ENCODE measurements around the gene MIEF1.

The MIEF1 gene

DNA sequence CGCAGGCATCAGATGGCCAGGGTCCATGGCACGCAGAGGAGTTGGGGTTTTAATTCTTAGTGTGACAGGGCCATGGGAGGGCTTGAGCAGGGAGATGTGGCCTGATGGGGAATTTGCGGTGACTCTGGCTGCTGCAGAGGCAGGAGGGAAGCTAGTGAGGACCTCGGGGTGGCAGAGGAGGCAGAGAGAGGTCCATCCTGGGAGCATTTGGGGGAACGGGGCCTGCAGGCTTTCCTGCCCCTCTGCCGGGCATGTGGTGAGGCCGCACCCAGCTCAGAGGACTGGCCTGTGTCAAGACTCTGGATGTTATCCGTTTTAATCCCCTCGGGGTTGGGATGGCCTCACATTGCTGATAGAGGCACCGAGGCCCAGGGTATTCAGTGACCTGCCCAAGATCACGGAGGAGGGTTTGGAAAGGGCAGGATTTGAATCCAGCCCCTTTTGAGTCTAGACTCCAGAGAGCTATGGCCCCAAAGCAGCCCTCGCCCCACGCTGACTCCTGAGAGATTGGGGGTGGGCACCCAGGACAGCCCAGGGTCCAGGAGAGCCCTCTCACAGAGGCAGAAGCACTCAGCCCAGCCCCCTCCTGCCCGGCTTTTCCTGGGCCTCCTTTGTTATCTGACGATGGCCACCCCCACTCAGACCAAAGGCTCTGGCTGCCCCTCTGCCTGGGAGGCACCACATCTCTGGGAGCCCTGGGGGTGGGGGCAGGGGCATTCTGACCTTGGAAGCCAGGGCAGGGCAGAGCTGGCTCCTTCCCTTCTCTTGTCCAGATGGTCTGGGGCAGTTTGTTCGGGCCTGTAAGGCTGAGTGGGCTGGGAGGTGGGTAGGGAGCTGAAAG lies 31.4 kb upstream of the MIEF1 start:
- in situ Hi-C loops (cut with MboI; ENCODE audit: low sequenced_read_pairs) = no loop called here

DNA sequence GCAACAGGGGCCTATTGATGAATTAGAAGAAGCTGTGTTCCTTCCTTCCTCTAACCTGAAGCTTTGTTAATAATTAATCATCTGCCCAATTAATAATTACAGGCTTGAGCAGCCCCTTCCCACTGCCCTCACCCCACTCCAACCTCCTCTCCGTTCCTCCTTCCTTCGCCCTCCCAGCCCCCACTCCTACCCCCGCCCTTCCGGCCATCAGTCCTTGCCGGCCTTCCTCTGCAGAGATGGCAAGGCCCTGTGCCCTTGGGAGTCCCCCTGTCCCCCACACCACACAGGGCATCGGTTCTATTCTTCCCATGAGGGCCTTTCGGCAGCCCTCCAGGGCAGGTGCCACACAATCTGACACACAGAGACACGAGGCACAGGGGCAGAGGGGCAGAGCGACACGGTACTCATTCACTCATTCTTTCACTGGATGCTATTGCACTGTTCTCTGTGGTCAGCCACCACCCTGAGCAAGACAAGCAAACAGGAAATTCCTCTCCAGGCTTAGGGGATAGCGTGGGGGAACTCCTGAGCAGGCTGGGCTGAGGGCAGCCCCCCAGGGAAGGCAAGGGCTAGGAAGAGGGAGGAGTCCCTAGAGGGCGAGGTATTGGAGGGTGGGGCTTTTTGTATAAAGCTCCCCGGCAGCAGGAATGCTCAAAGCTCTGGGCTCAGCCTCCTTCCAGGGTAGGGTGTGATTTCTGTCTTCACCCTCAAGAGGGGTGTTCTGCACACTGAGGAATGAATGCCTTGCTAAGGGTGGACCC lies 30.5 kb upstream of the MIEF1 start:
- in situ Hi-C loops (cut with MboI; ENCODE audit: low sequenced_read_pairs) = no loop called here

DNA sequence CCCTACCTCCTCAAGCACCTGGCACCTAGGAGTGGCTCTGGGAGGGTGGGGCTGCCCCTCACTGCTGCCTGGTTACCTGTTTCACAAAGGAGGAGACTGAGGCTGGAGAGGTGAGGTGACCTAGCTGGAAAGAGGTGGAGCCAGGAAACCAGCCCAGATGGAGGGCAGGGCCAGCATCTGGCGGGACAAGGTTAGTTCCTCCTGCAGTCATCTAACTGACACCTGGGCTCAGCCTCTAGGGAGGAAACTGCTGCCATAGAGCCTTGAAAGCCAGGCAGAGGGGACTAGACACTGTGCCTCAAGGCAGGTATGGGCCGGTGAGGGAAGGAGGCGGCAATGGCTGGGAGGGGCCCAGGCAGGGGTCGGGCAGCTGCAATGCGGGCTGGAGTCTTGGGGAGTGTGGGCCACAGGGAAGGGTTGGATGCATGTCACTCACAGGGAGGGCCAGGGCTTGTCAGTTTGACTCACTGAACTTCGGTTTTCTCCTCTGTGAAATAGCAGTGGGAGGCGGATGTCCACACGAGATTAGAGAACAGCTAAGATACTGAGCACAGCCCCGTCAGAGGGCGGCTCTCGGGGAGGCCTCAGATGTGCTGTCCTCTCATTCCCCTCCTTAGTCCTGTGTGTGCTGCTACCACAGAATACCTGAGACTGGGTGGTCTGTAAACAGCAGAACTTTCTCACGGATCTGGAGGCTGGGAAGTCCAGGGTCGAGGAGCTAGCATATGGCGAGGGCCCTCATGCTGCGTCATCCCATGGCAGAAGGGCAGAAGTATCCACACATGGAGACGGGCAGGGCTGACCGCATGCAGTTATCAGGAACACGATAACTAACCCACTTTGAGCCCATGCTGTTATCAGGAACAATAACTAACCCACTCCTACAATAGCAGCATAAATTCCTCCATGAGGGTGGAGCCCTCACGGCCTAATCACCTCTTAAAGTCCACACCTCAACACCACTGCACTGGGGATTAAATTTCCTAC lies 29.2 kb upstream of the MIEF1 start:
- in situ Hi-C loops (cut with MboI; ENCODE audit: low sequenced_read_pairs) = no loop called here

DNA sequence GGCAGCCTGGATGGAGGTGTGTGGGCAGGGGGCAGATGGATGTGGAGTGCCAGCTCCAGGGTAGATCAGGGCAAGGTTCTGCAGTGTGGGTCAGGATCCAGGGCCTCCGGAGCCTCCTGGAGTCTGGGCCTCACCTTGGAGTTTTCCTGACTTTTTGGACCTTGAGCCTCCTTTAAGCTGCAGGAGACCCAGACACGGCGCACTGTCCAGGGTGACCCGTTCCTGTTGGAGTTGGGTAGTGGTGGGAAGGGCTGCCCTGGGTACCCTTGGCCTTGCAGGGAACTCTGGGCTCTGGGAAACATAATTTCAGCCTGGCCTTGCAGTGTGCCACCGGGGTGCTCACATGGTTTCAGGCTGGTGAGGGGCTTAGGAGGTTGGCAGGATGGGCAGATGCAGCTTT lies 28.2 kb upstream of the MIEF1 start:
- in situ Hi-C loops (cut with MboI; ENCODE audit: low sequenced_read_pairs) = no loop called here

GRCh38 chr22:39474351-39475111 lies 27.6 kb upstream of the MIEF1 start:
- in situ Hi-C loops (cut with MboI; ENCODE audit: low sequenced_read_pairs) = no loop called here

GRCh38 chr22:39475337-39475736 lies 26.8 kb upstream of the MIEF1 start:
- in situ Hi-C loops (cut with MboI; ENCODE audit: low sequenced_read_pairs) = no loop called here

DNA sequence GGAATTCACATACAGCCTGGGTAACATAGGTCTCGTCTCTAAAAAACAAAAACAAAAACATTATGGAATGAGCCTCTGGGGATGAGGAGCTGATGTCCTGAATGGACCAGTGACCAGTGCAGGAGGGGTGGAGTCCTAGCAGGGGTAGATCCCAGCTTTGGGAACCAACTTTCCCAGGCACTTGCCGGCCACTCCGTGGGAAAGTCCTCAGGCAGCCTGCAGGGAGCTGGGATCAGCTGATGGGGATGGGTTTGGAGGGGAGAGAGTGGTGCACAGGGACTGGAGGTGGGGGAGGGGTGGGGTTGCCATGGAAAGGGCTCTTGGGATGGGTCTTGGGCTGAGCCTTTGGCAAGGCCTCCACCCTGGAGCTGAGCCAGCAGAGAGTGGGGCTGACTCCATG lies 26.2 kb upstream of the MIEF1 start:
- in situ Hi-C loops (cut with MboI; ENCODE audit: low sequenced_read_pairs) = no loop called here

- in situ Hi-C loops (cut with MboI; ENCODE audit: low sequenced_read_pairs) = no loop called here
These were observed 25.4 kb upstream of the MIEF1 start for GRCh38 chr22:39476664-39477063.

DNA sequence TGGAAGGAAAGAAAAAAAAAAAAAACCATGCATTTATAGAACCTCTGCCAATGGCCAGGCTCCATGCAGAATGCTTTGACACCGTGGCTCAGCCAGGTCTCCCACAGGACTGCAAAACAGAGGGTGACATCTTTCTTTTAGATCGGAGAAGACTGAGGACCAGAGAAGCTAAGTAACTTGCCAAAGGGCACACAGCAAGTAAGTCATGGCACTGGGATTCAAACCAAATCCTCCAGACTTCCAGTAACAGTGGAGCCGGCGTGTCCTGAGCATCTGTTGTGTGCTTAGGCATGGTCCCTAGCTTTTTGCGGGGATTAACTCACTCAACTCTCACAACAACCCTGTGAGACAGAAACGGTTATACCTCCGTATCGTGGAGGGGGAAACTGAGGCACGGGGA lies 24.5 kb upstream of the MIEF1 start:
- in situ Hi-C loops (cut with MboI; ENCODE audit: low sequenced_read_pairs) = no loop called here

- in situ Hi-C loops (cut with MboI; ENCODE audit: low sequenced_read_pairs) = no loop called here
These were observed 23.6 kb upstream of the MIEF1 start for GRCh38 chr22:39478441-39478850.

DNA sequence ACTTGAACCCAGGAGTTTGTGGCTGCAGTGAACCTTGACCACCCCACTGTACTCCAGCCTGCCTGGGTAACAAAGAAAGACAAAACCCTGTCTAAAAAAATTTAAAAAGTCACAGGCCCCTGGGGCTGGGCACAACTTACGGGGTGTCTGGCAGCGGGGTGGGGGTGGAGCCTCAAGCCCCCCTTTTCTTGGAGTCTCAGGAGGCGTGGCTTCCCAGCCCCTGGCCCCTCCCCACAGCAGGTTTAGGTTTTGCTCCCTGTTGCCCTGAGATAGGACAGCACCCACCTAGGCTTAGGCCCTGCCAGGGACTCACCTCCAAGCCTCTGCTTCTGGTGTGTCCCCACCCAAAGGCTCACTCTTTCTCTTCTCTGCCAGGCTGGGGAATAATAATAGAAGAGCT lies 22.8 kb upstream of the MIEF1 start:
- in situ Hi-C loops (cut with MboI; ENCODE audit: low sequenced_read_pairs) = no loop called here

GRCh38 chr22:39480557-39480956 lies 21.5 kb upstream of the MIEF1 start:
- in situ Hi-C loops (cut with MboI; ENCODE audit: low sequenced_read_pairs) = no loop called here

GRCh38 chr22:39481054-39481453 lies 21.0 kb upstream of the MIEF1 start:
- in situ Hi-C loops (cut with MboI; ENCODE audit: low sequenced_read_pairs) = no loop called here

DNA sequence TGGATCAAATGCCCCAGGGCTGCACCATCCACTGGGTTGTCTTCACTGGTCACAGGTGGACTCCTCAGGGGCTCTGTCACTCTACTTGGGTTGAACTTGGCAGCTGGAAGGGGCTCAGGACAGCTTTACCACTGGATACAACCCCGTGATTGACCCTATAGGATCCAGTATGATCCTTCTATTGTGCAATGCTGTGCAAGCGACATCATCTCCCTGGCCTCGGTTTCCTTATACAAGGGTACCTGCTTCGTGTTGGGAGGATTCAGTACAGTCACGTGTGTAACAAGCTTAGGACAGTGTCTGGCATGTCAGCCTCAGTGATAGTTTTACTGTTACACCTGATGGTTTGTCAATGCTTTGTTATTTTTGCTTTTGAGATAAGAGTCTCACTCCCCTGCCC lies 20.5 kb upstream of the MIEF1 start:
- in situ Hi-C loops (cut with MboI; ENCODE audit: low sequenced_read_pairs) = no loop called here

DNA sequence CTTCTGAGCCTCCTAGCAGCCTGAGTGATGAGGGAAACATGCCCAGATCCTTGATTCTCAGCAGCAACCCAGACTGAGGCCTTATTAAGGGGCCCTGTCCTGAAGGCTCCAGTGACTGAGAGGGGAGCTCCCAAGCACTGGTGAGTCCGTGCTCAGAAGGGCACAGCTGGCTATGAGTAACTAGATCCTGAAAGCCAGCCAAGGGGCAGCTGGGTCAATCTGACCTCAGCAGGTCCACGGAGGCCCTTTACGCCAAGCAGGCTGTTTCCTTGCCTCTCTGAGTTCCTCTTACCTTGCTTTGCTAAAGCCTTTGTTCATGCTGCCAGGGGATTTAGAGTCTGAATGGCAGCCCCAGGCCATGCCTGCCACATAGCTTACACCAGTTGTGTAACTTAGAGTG lies 19.3 kb upstream of the MIEF1 start:
- in situ Hi-C loops (cut with MboI; ENCODE audit: low sequenced_read_pairs) = no loop called here

GRCh38 chr22:39486951-39487825 lies 14.9 kb upstream of the MIEF1 start:
- in situ Hi-C loops (cut with MboI; ENCODE audit: low sequenced_read_pairs) = no loop called here

DNA sequence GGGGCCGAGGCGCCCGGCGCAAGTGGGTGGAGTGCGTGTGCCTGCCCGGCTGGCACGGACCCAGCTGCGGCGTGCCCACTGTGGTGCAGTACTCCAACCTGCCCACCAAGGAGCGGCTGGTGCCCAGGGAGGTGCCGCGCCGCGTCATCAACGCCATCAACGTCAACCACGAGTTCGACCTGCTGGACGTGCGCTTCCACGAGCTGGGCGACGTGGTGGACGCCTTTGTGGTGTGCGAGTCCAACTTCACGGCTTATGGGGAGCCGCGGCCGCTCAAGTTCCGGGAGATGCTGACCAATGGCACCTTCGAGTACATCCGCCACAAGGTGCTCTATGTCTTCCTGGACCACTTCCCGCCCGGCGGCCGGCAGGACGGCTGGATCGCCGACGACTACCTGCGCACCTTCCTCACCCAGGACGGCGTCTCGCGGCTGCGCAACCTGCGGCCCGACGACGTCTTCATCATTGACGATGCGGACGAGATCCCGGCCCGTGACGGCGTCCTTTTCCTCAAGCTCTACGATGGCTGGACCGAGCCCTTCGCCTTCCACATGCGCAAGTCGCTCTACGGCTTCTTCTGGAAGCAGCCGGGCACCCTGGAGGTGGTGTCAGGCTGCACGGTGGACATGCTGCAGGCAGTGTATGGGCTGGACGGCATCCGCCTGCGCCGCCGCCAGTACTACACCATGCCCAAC lies 14.1 kb upstream of the MIEF1 start:
- in situ Hi-C loops (cut with MboI; ENCODE audit: low sequenced_read_pairs) = no loop called here

GRCh38 chr22:39488563-39489083 lies 13.5 kb upstream of the MIEF1 start:
- in situ Hi-C loops (cut with MboI; ENCODE audit: low sequenced_read_pairs) = no loop called here
